PC-3 (cell line): ENCODE measurements around the gene CLCA2. TPM values are rescaled to one million over a fixed set of nuclear protein-coding genes. Genes with fewer than 3 reads are reported as not detected.

ENCODE experiments used
- ATAC-seq: fragments of 200-7000 bp; cut with Tn5 transposase; 2 replicates; pipeline ENCODE4 v1.9.1; 2020; ENCODE audit warnings: mild to moderate bottlenecking, moderate library complexity
- BruUV-seq: library from RNA; stranded (reverse); fragments of 400-500 nt; replicated peaks from 2 replicates; lab custom pipeline; 2021; lab: Mats Ljungman, UMichigan
- CTCF ChIA-PET: fragments of 300-600 bp; sonication (Branson Sonifier 250); formaldehyde crosslinking; loops from one replicate; lab custom pipeline; 2022; ENCODE audit warnings: antibody characterized with exemption; lab: Charles Lee
- POLR2A ChIA-PET: fragments of 300-600 bp; sonication (Branson Sonifier 250); formaldehyde crosslinking; loops from one replicate; lab custom pipeline; 2022; ENCODE audit warnings: antibody characterized with exemption; ENCODE audit not compliant: unreplicated experiment; lab: Charles Lee
- DNase-seq: peaks from one replicate; pipeline ENCODE4 v3.0.0-alpha.2; 2015
- H2AFZ ChIP-seq: fragments of 300-600 bp; sonication (generic); 2 replicates; pipeline ENCODE4 v1.6.0; 2016; ENCODE audit warnings: antibody characterized with exemption, low read length
- H3F3A ChIP-seq: fragments of 300-600 bp; sonication (generic); one replicate; pipeline ENCODE4 v1.6.0; 2017; ENCODE audit warnings: antibody characterized with exemption, low read length, control low read depth, mild to moderate bottlenecking; ENCODE audit not compliant: unreplicated experiment
- H3K27ac ChIP-seq: fragments of 300-600 bp; sonication (generic); 2 replicates; pipeline ENCODE4 v1.5.1; 2016; ENCODE audit warnings: mild to moderate bottlenecking, low read length
- H3K27me3 ChIP-seq: fragments of 300-600 bp; sonication (generic); 2 replicates; pipeline ENCODE4 v1.6.1; 2016; ENCODE audit warnings: low read length, mixed read lengths
- H3K36me3 ChIP-seq: fragments of 300-600 bp; sonication (generic); 2 replicates; pipeline ENCODE4 v1.6.1; 2016; ENCODE audit warnings: low read depth, mixed run types, low read length, mixed read lengths
- H3K4me1 ChIP-seq: fragments of 300-600 bp; sonication (generic); 2 replicates; pipeline ENCODE4 v1.5.1; 2016; ENCODE audit warnings: low read length; ENCODE audit not compliant: insufficient read depth
- H3K4me2 ChIP-seq: fragments of 300-600 bp; sonication (generic); 2 replicates; pipeline ENCODE4 v1.6.0; 2016; ENCODE audit warnings: low read length
- H3K4me3 ChIP-seq: fragments of 300-600 bp; sonication (generic); 2 replicates; pipeline ENCODE4 v1.5.1; 2016; ENCODE audit warnings: mild to moderate bottlenecking, low read length, mixed read lengths
- H3K79me2 ChIP-seq: fragments of 300-600 bp; sonication (generic); 2 replicates; pipeline ENCODE4 v1.6.1; 2017; ENCODE audit warnings: low read length, mixed read lengths
- H3K9ac ChIP-seq: fragments of 300-600 bp; sonication (generic); 2 replicates; pipeline ENCODE4 v1.6.0; 2016; ENCODE audit warnings: mild to moderate bottlenecking, low read length
- H3K9me2 ChIP-seq: fragments of 300-600 bp; sonication (generic); replicated peaks from 2 replicates; pipeline ENCODE4 v1.6.1; 2016; ENCODE audit warnings: mixed run types, low read length, mixed read lengths
- H3K9me3 ChIP-seq: fragments of 300-600 bp; sonication (generic); 2 replicates; pipeline ENCODE4 v1.6.1; 2016; ENCODE audit warnings: low read length, mixed read lengths
- H4K20me1 ChIP-seq: fragments of 300-600 bp; sonication (generic); 2 replicates; pipeline ENCODE4 v1.6.1; 2016; ENCODE audit warnings: low read length, mixed read lengths
- CTCF ChIP-seq: fragments of 300-600 bp; sonication (generic); conservative IDR thresholded peaks from 2 replicates; pipeline ENCODE4 v1.5.1; 2017; ENCODE audit warnings: antibody characterized with exemption, low read depth, mild to moderate bottlenecking, low read length
- EZH2 ChIP-seq: fragments of 300-600 bp; sonication (generic); IDR thresholded peaks from one replicate; pipeline ENCODE4 v1.6.1; 2017; ENCODE audit warnings: antibody characterized with exemption, mild to moderate bottlenecking, low read length; ENCODE audit not compliant: unreplicated experiment
- EZH2phosphoT487 ChIP-seq: fragments of 300-600 bp; sonication (generic); IDR thresholded peaks from 2 replicates; pipeline ENCODE4 v1.6.1; 2018; ENCODE audit warnings: mild to moderate bottlenecking, antibody characterized with exemption, low read length, borderline replicate concordance
- intact Hi-C: fragments of 100-400 bp; cut with micrococcal nuclease; formaldehyde crosslinking; loops from 2 replicates; pipeline ENCODE4 v1.9.0; 2023
- total RNA-seq: library from RNA; depleted of rRNA; stranded (reverse); fragments of >200 nt; gene quantifications from 2 replicates; pipeline ENCODE4 v1.2.3, GENCODE V29; 2014

CLCA2 gene
- total RNA-seq, 1 experiment from 2014 or later: 0.22 TPM

- no peaks in the 10 kb centered on the region for H3K36me3 ChIP-seq
- no peaks in the 10 kb centered on the region for H3K4me1 ChIP-seq
- ChIA-PET POLR2A (no interaction called here), CTCF (no interaction called here)
- no TSS peak for BruUV-seq
- DNase-seq (no peak), ATAC-seq (no peak)
- H3K9me2 ChIP-seq: no peaks in the 10 kb centered on the region
- H3F3A ChIP-seq: no peaks in the 10 kb centered on the region
- H4K20me1 ChIP-seq: no peaks in the 10 kb centered on the region
- no peak overlapping the region for H3K4me3 ChIP-seq
- H3K27me3 ChIP-seq: no peaks in the 10 kb centered on the region
- H3K9ac ChIP-seq: no peak overlapping the region
- H3K79me2 ChIP-seq: no peaks in the 10 kb centered on the region
- no peak overlapping the region for H3K27ac ChIP-seq
- no peaks in the 10 kb centered on the region for H3K9me3 ChIP-seq
- no peak overlapping the region for H2AFZ ChIP-seq
- intact Hi-C loops: no loop called here
- TF ChIP-seq EZH2phosphoT487: no peak
- no peak for TF ChIP-seq EZH2
- no peak for TF ChIP-seq CTCF
- no peak overlapping the region for H3K4me2 ChIP-seq
Observed at GRCh38 chr1:86466109-86466844, 42.3 kb downstream of the CLCA2 start.

- no peaks in the 10 kb centered on the region for H3K9me2 ChIP-seq
- ATAC-seq (no peak), DNase-seq (peak; percentile 14)
- no peaks in the 10 kb centered on the region for H3K36me3 ChIP-seq
- H3K9me3 ChIP-seq: no peaks in the 10 kb centered on the region
- no peak overlapping the region for H3K4me2 ChIP-seq
- H4K20me1 ChIP-seq: no peaks in the 10 kb centered on the region
- no TSS peak for BruUV-seq
- no peaks in the 10 kb centered on the region for H3K27me3 ChIP-seq
- POLR2A ChIA-PET: no interaction called here
- H3K79me2 ChIP-seq: no peaks in the 10 kb centered on the region
- no peaks in the 10 kb centered on the region for H3F3A ChIP-seq
- no peak overlapping the region for H3K9ac ChIP-seq
- intact Hi-C loops: no loop called here
- no peak overlapping the region for H3K4me3 ChIP-seq
- H3K27ac ChIP-seq: no peak overlapping the region
- TF ChIP-seq EZH2: no peak
- TF ChIP-seq CTCF: no peak
- no peak for TF ChIP-seq EZH2phosphoT487
- CTCF ChIA-PET: no interaction called here
- no peaks in the 10 kb centered on the region for H3K4me1 ChIP-seq
- H2AFZ ChIP-seq: no peak overlapping the region
Observed at GRCh38 chr1:86466986-86467385, 43.0 kb downstream of the CLCA2 start.

- H3K27me3 ChIP-seq: no peaks in the 10 kb centered on the region
- H3K27ac ChIP-seq: no peak within 1 kb of the TSS
- no peak for DNase-seq
- no peak within 1 kb of the TSS for H3K9ac ChIP-seq
- ATAC-seq: no peak
- H3K4me3 ChIP-seq: no peak within 1 kb of the TSS
- H4K20me1 ChIP-seq: no peaks in the 10 kb centered on the region
- H2AFZ ChIP-seq: no peak within 1 kb of the TSS
- ChIA-PET POLR2A (no interaction called here), CTCF (no interaction called here)
- H3K4me2 ChIP-seq: no peak within 1 kb of the TSS
- no peaks in the 10 kb centered on the region for H3K9me3 ChIP-seq
- no peaks in the 10 kb centered on the region for H3F3A ChIP-seq
- H3K79me2 ChIP-seq: no peaks in the 10 kb centered on the region
- no peaks in the 10 kb centered on the region for H3K9me2 ChIP-seq
- TF ChIP-seq CTCF: no peak
- TF ChIP-seq EZH2: no peak
- no peak for TF ChIP-seq EZH2phosphoT487
- H3K36me3 ChIP-seq: no peaks in the 10 kb centered on the region
- BruUV-seq: no TSS peak
- H3K4me1 ChIP-seq: no peaks in the 10 kb centered on the region
- intact Hi-C loops: no loop called here
Observed at GRCh38 chr1:86468501-86468977, 44.6 kb downstream of the CLCA2 start, which contains the start of gene CLCA1. TSS of gene CLCA1 (plus strand) at chr1:86468927. CDS start at chr1:86468972, 45 bp downstream.
